Omental fat pad (tissue), 4 donors: ENCODE measurements around the gene C10orf95. TPM values are rescaled to one million over a fixed set of nuclear protein-coding genes. Genes with fewer than 3 reads are reported as not detected.

Experiments
- ATAC-seq: fragments of 150-250 bp; one replicate; pipeline ENCODE4 v1.9.1; 2016; ENCODE audit warnings: mild to moderate bottlenecking, moderate library complexity; ENCODE audit not compliant: low FRiP score
- DNase-seq: peaks from one replicate; pipeline ENCODE4 v3.0.0-alpha.2; 2019; ENCODE audit warnings: low spot score
- total RNA-seq, 4 donors: library from RNA; depleted of rRNA; stranded (reverse); fragments of >200 nt; gene quantifications; one replicate each; pipeline ENCODE4 v1.1.0, GENCODE V29; 2016
- TF ChIP-seq, protein P1 (sequence below), 3 donors: fragments of 450-650 bp; IDR thresholded peaks; one replicate each; pipeline ENCODE4 v1.5.1; 2016 to 2017; ENCODE audit warnings: antibody characterized with exemption in 3 of 3, mild to moderate bottlenecking in 3 of 3, moderate library complexity in 2 of 3

C10orf95 gene
- total RNA-seq, 4 donors from 2014 or later: 0.84 TPM; not detected in 3

DNA sequence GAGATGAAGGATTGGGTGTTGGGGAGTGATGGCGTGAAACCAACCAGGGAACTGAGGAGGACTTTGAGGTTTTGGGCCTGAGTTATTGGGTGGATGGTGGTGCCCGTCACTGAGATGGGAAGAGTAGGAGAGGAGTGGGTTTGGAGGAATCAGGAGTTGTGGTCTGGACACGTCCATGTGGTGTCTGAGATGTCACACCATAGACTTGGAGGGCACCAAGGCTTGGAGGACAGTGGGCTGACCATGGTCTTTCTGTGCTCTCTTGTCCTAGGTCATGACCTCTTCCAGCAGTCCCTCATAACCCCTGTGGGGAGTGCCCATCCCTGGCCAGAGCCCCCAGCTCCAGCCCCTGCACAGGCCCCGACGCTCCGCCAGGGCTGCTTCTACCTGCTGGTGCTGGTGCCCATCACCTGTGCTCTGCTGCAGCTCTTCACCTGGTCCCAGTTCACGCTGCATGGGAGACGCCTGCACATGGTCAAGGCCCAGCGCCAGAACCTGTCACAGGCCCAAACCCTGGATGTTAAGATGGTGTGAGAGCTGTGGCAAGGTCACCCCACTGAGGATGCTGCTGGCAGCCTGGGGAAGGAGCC is 24.2 kb upstream of the C10orf95 start:
- no peak for ATAC-seq
- no peak for DNase-seq
- TF ChIP-seq, protein P1, sequence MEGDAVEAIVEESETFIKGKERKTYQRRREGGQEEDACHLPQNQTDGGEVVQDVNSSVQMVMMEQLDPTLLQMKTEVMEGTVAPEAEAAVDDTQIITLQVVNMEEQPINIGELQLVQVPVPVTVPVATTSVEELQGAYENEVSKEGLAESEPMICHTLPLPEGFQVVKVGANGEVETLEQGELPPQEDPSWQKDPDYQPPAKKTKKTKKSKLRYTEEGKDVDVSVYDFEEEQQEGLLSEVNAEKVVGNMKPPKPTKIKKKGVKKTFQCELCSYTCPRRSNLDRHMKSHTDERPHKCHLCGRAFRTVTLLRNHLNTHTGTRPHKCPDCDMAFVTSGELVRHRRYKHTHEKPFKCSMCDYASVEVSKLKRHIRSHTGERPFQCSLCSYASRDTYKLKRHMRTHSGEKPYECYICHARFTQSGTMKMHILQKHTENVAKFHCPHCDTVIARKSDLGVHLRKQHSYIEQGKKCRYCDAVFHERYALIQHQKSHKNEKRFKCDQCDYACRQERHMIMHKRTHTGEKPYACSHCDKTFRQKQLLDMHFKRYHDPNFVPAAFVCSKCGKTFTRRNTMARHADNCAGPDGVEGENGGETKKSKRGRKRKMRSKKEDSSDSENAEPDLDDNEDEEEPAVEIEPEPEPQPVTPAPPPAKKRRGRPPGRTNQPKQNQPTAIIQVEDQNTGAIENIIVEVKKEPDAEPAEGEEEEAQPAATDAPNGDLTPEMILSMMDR (IDR thresholded peaks at IDR 0.05): no peak

DNA sequence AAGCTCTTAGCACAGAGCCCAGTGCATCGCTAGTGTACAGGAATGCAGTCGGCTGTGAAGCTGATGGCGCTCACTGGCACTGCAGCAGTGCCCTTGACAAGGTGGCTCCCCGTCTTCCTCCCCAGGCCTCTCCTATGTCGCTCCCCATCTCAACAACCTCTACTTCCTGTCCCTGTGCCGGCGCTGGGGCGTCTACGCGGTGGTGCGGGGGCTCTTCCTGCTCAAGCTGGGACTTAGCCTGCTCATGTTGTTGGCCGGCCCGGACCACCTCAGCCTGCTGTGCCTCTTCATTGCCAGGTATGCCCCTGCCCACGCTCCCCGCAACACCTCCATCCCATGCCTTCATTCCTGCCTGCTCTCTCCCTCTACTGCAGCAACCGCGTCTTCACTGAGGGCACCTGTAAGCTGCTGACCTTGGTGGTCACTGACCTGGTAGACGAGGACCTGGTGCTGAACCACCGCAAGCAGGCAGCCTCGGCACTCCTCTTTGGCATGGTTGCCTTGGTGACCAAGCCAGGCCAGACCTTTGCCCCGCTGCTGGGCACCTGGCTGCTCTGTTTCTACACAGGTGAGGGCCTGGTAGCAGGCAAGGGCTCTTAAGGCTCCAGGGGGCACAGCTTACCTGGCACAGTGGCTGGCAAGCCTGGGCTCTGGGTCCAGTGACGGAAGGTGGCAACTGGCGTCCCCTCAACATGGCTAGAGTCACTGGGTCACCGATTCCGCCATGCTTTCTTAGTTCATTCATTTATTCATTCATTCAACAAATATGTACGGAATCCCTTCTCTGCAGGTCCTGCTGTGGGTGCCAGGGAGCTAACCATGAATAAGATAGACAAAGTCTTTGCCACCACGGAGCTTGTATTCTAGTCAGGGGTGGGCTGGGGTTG is 22.3 kb upstream of the C10orf95 start:
- DNase-seq (no peak), ATAC-seq (no peak)
- TF ChIP-seq, protein P1 (IDR thresholded peaks at IDR 0.05): no peak

- no peak for ATAC-seq
- TF ChIP-seq, protein P1 (IDR thresholded peaks at IDR 0.05): no peak
- DNase-seq: no peak
Measured at GRCh38 chr10:102470579-102471546, 19.5 kb upstream of the C10orf95 start.

- TF ChIP-seq, protein P1 (IDR thresholded peaks at IDR 0.05): no peak
- no peak for ATAC-seq
- no peak for DNase-seq
Measured at GRCh38 chr10:102468683-102469082, 17.3 kb upstream of the C10orf95 start.

DNA sequence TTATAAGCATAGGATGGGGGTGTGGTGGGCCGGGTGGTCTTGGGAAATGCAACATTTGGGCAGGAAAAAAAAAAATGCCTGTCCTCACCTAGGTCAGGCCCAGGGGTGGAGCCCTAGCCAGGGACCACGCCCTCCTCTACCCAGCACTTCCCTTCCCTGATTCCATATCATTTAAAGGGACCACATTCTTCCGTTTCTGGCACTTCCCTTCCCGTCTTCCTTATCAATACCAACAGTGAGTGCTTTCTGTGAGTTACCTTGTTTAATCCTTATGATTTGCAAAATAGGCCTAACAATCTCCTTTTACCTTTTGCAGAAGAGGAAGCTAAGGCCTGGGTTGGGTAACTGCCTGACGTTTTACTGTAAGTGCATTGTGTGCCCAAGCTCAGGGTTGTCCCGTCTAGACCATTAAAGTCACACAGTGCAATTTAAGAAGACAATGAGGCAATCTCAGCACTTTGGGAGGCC is 16.7 kb upstream of the C10orf95 start:
- ATAC-seq (no peak), DNase-seq (no peak)
- TF ChIP-seq, protein P1 (IDR thresholded peaks at IDR 0.05): no peak

GRCh38 chr10:102467318-102467717 is 16.0 kb upstream of the C10orf95 start:
- no peak for ATAC-seq
- no peak for DNase-seq
- TF ChIP-seq, protein P1 (IDR thresholded peaks at IDR 0.05): no peak
